Panc1 (cell line): ENCODE results near the gene MSRB3. TPM values are rescaled to one million over a fixed set of nuclear protein-coding genes. Genes with fewer than 3 reads are reported as not detected.

Experiments
- ATAC-seq: fragments of 200-7000 bp; cut with Tn5 transposase; 2 replicates; pipeline ENCODE4 v1.9.1; 2020; ENCODE audit warnings: mild to moderate bottlenecking, moderate library complexity
- BruUV-seq: library from RNA; stranded (reverse); fragments of 400-500 nt; replicated peaks from 2 replicates; lab custom pipeline; 2021; lab: Mats Ljungman, UMichigan
- CTCF ChIA-PET: fragments of 300-600 bp; sonication (Branson Sonifier 250); formaldehyde crosslinking; loops from one replicate; lab custom pipeline; 2022; ENCODE audit warnings: antibody characterized with exemption; lab: Charles Lee
- POLR2A ChIA-PET: fragments of 300-600 bp; sonication (Branson Sonifier 250); formaldehyde crosslinking; loops from one replicate; lab custom pipeline; 2022; ENCODE audit warnings: antibody characterized with exemption; lab: Charles Lee
- DNase-seq: peaks from one replicate; pipeline ENCODE4 v3.0.0-alpha.2; 2010; ENCODE audit warnings: low read depth, low spot score
- H3K27ac ChIP-seq: 2 replicates; pipeline ENCODE4 v1.5.1; 2011; ENCODE audit warnings: mild to moderate bottlenecking, low read length, inconsistent platforms
- H3K27me3 ChIP-seq: fragments of 200-500 bp; sonication (Bioruptor generic); 2 replicates; pipeline ENCODE4 v1.6.0; 2014; ENCODE audit warnings: low read length, inconsistent platforms; ENCODE audit not compliant: control insufficient read depth, insufficient read depth
- H3K36me3 ChIP-seq: fragments of 200-500 bp; sonication (Bioruptor generic); 2 replicates; pipeline ENCODE4 v1.5.1; 2014; ENCODE audit warnings: inconsistent platforms, mild to moderate bottlenecking, low read length, moderate library complexity; ENCODE audit not compliant: control insufficient read depth, insufficient read depth
- H3K4me1 ChIP-seq: 2 replicates; pipeline ENCODE4 v1.5.1; 2011; ENCODE audit warnings: inconsistent platforms, mild to moderate bottlenecking, low read length, moderate library complexity; ENCODE audit not compliant: control insufficient read depth, insufficient read depth
- H3K4me3 ChIP-seq, 2 experiments: 2 replicates each; pipeline ENCODE4 v1.5.1; 2011 to 2012; ENCODE audit warnings: low read depth in 2 of 2, low read length in 2 of 2, mild to moderate bottlenecking in 2 of 2, inconsistent platforms in 1 of 2, moderate library complexity in 1 of 2
- H3K9me3 ChIP-seq: fragments of 200-500 bp; sonication (Bioruptor generic); 2 replicates; pipeline ENCODE4 v1.5.1; 2014; ENCODE audit warnings: low read depth, mild to moderate bottlenecking, inconsistent platforms, low read length, moderate library complexity; ENCODE audit not compliant: control insufficient read depth, insufficient read depth
- POLR2AphosphoS5 ChIP-seq: IDR thresholded peaks from 2 replicates; pipeline ENCODE4 v1.6.1; 2012; ENCODE audit warnings: mild to moderate bottlenecking, low read depth, low read length, moderate library complexity
- SIN3A ChIP-seq: IDR thresholded peaks from 2 replicates; pipeline ENCODE4 v1.6.1; 2012; ENCODE audit warnings: low read depth, mild to moderate bottlenecking, low read length, moderate library complexity, borderline replicate concordance; ENCODE audit not compliant: insufficient read depth
- TCF7L2 ChIP-seq: IDR thresholded peaks from 2 replicates; pipeline ENCODE4 v1.6.1; 2011; ENCODE audit warnings: mild to moderate bottlenecking, low read depth, low read length, inconsistent platforms
- in situ Hi-C: cut with HindIII; loops from 2 replicates; pipeline ENCODE4 v1.10.0; 2016; ENCODE audit warnings: low sequenced_read_pairs, low pct_unique_long_range_greater_than_20kb
- intact Hi-C: fragments of 100-400 bp; cut with micrococcal nuclease; formaldehyde crosslinking; loops from one replicate; pipeline ENCODE4 v1.10.0; 2022; ENCODE audit not compliant: unreplicated experiment
- total RNA-seq: library from RNA; stranded (reverse); gene quantifications from one replicate; pipeline ENCODE4 v1.2.1, GENCODE V29; 2021; ENCODE audit not compliant: unreplicated experiment
- TF ChIP-seq, protein P1 (sequence below): fragments of 450-650 bp; IDR thresholded peaks from 2 replicates; pipeline ENCODE4 v1.5.1; 2017; ENCODE audit warnings: mild to moderate bottlenecking
- TF ChIP-seq, protein P2 (sequence below), 2 experiments: IDR thresholded peaks; 2 replicates each; pipeline ENCODE4 v1.6.1; 2011 to 2012; ENCODE audit warnings: low read depth in 2 of 2, control low read depth in 1 of 2, low read length in 1 of 2, mild to moderate bottlenecking in 1 of 2, moderate library complexity in 1 of 2; ENCODE audit not compliant: insufficient read depth in 1 of 2

Gene MSRB3
- total RNA-seq, 1 experiment from 2014 or later: 89.7 TPM

DNA sequence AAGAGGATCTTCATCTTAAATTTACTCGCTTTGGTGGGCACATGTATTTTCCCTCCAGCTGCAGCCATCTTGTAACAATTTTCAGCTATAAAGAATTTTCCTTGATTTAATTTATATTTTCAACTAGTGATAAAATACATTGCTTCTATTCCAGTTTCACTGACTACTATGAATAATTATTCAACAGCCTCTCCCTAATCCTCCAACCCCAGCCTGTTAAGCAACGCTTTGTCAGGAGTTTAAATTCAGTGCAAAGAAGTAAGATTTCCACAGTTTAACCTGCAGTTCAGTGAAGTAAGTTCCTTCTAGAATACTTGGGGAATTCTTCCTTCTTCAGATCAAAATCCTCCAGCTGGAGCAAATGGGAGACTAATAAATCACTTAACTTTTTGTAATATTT lies 180.2 kb downstream of the MSRB3 start:
- Histone ChIP-seq H3K9me3 (no peaks in the 10 kb centered on the region), H3K27ac (no peak overlapping the region), H3K4me1 (no peaks in the 10 kb centered on the region), H3K4me3 (no peak overlapping the region), H3K36me3 (no peaks in the 10 kb centered on the region), H3K27me3 (no peaks in the 10 kb centered on the region)
- DNase-seq (no peak), ATAC-seq (no peak)
- ChIA-PET POLR2A (no interaction called here), CTCF (no interaction called here)
- in situ Hi-C loops: no loop called here
- intact Hi-C loops: no loop called here
- TF ChIP-seq, protein P1, sequence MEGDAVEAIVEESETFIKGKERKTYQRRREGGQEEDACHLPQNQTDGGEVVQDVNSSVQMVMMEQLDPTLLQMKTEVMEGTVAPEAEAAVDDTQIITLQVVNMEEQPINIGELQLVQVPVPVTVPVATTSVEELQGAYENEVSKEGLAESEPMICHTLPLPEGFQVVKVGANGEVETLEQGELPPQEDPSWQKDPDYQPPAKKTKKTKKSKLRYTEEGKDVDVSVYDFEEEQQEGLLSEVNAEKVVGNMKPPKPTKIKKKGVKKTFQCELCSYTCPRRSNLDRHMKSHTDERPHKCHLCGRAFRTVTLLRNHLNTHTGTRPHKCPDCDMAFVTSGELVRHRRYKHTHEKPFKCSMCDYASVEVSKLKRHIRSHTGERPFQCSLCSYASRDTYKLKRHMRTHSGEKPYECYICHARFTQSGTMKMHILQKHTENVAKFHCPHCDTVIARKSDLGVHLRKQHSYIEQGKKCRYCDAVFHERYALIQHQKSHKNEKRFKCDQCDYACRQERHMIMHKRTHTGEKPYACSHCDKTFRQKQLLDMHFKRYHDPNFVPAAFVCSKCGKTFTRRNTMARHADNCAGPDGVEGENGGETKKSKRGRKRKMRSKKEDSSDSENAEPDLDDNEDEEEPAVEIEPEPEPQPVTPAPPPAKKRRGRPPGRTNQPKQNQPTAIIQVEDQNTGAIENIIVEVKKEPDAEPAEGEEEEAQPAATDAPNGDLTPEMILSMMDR: no peak
- TF ChIP-seq, protein P2, sequence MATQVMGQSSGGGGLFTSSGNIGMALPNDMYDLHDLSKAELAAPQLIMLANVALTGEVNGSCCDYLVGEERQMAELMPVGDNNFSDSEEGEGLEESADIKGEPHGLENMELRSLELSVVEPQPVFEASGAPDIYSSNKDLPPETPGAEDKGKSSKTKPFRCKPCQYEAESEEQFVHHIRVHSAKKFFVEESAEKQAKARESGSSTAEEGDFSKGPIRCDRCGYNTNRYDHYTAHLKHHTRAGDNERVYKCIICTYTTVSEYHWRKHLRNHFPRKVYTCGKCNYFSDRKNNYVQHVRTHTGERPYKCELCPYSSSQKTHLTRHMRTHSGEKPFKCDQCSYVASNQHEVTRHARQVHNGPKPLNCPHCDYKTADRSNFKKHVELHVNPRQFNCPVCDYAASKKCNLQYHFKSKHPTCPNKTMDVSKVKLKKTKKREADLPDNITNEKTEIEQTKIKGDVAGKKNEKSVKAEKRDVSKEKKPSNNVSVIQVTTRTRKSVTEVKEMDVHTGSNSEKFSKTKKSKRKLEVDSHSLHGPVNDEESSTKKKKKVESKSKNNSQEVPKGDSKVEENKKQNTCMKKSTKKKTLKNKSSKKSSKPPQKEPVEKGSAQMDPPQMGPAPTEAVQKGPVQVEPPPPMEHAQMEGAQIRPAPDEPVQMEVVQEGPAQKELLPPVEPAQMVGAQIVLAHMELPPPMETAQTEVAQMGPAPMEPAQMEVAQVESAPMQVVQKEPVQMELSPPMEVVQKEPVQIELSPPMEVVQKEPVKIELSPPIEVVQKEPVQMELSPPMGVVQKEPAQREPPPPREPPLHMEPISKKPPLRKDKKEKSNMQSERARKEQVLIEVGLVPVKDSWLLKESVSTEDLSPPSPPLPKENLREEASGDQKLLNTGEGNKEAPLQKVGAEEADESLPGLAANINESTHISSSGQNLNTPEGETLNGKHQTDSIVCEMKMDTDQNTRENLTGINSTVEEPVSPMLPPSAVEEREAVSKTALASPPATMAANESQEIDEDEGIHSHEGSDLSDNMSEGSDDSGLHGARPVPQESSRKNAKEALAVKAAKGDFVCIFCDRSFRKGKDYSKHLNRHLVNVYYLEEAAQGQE (IDR thresholded peaks at IDR 0.05; ENCODE audit: insufficient read depth in 1 of 2, low read depth in 2 of 2, low read length in 1 of 2): no peak
- no peak for TF ChIP-seq SIN3A
- no peak for TF ChIP-seq TCF7L2
- no peak for TF ChIP-seq POLR2AphosphoS5
- BruUV-seq: no TSS peak

DNA sequence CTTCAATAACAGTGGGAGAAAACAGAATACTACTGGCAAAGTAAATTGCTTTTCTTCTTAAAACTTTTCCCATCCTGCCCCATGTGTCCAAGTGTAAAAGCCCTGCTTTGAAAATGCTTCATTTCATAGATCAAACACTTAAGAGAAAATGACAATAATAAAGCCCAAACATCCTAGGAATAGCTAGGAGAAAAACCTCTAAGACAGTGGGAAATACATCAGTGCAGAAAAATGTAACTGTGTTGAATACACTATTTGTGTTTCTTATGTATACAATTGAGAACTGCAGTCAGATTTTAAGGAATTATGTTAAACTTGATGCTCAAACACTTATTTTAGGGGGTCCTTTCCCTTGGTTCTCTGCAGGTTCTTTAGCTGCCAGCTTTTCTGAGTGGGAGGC lies 181.1 kb downstream of the MSRB3 start:
- ATAC-seq (no peak), DNase-seq (no peak)
- Histone ChIP-seq H3K4me1 (no peaks in the 10 kb centered on the region), H3K36me3 (no peaks in the 10 kb centered on the region), H3K9me3 (no peaks in the 10 kb centered on the region), H3K27me3 (no peaks in the 10 kb centered on the region), H3K4me3 (no peak overlapping the region), H3K27ac (no peak overlapping the region)
- intact Hi-C loops (no loop called here), in situ Hi-C loops (no loop called here)
- CTCF ChIA-PET: no interaction called here
- BruUV-seq: no TSS peak
- TF ChIP-seq SIN3A (no peak), TCF7L2 (no peak), POLR2AphosphoS5 (no peak)
- TF ChIP-seq, protein P1: no peak
- TF ChIP-seq, protein P2 (IDR thresholded peaks at IDR 0.05; ENCODE audit: insufficient read depth in 1 of 2, low read depth in 2 of 2, low read length in 1 of 2): no peak
- POLR2A ChIA-PET: no interaction called here
